GM19043 (cell line): Measurements from ENCODE around the gene CNN2.

Experiments used
- ATAC-seq: cut with Tn5 transposase; IDR thresholded peaks from one replicate; pipeline ENCODE4 v1.9.1; 2021; ENCODE audit warnings: low read depth; ENCODE audit not compliant: unreplicated experiment

Gene CNN2

GRCh38 chr19:1047696-1048147, 21.3 kb downstream of the CNN2 start:
- ATAC-seq, result no peak

- ATAC-seq, result no peak
These were observed 22.7 kb downstream of the CNN2 start for GRCh38 chr19:1049106-1049505.

GRCh38 chr19:1049800-1050199, 23.4 kb downstream of the CNN2 start:
- ATAC-seq, result no peak

- no peak for ATAC-seq
These were observed 24.8 kb downstream of the CNN2 start for GRCh38 chr19:1050989-1051788.

- ATAC-seq, result no peak
These were observed 25.4 kb downstream of the CNN2 start for GRCh38 chr19:1051791-1052190.

- no peak for ATAC-seq
These were observed 26.1 kb downstream of the CNN2 start for GRCh38 chr19:1052349-1052975.

GRCh38 chr19:1053176-1054101, 27.0 kb downstream of the CNN2 start:
- no peak for ATAC-seq

- ATAC-seq, result no peak
These were observed 28.0 kb downstream of the CNN2 start for GRCh38 chr19:1054102-1055027.

GRCh38 chr19:1055028-1055425, 28.6 kb downstream of the CNN2 start:
- ATAC-seq, result no peak

GRCh38 chr19:1055886-1056620, 29.6 kb downstream of the CNN2 start:
- no peak for ATAC-seq

GRCh38 chr19:1057176-1057855, 30.9 kb downstream of the CNN2 start:
- no peak for ATAC-seq

GRCh38 chr19:1058112-1058511, 31.7 kb downstream of the CNN2 start:
- no peak for ATAC-seq

- no peak for ATAC-seq
These were observed 34.3 kb downstream of the CNN2 start for GRCh38 chr19:1060689-1061088.

GRCh38 chr19:1061987-1062386, 35.6 kb downstream of the CNN2 start:
- ATAC-seq, result no peak

- no peak for ATAC-seq
These were observed 36.1 kb downstream of the CNN2 start for GRCh38 chr19:1062387-1063029.

GRCh38 chr19:1063030-1063908, 36.9 kb downstream of the CNN2 start:
- no peak for ATAC-seq

- no peak for ATAC-seq
These were observed 37.7 kb downstream of the CNN2 start for GRCh38 chr19:1063909-1064660.
